B cell (primary cell): ENCODE results near the gene TMEM131. TPM values are rescaled to one million over a fixed set of nuclear protein-coding genes. Genes with fewer than 3 reads are reported as not detected.

Experiments
- ATAC-seq: fragments of 200-7000 bp; cut with Tn5 transposase; one replicate; pipeline ENCODE4 v1.10.0; 2021; ENCODE audit warnings: low read depth, mild to moderate bottlenecking, moderate number of reproducible peaks, moderate library complexity
- CTCF ChIA-PET: fragments of 350-600 bp; sonication (Branson Sonifier 250); formaldehyde crosslinking; loops from one replicate; lab custom pipeline; 2021; ENCODE audit warnings: antibody characterized with exemption, inconsistent platforms; lab: Charles Lee
- POLR2A ChIA-PET: fragments of 350-600 bp; sonication (Branson Sonifier 250); formaldehyde crosslinking; loops from one replicate; lab custom pipeline; 2021; ENCODE audit warnings: antibody characterized with exemption; lab: Charles Lee
- DNase-seq: peaks from one replicate; pipeline ENCODE4 v3.0.0; 2013
- H2AFZ ChIP-seq: 2 replicates; pipeline ENCODE4 v1.6.1; 2012; ENCODE audit warnings: mild to moderate bottlenecking, low read depth, low read length; ENCODE audit not compliant: insufficient read depth, poor library complexity, severe bottlenecking
- H3K27ac ChIP-seq, 2 donors: 1 replicate in 1 of 2; 2 replicates in 1 of 2; pipeline ENCODE4 v1.5.1; 2012 to 2013; ENCODE audit warnings: low read length in 2 of 2, mild to moderate bottlenecking in 2 of 2, moderate library complexity in 1 of 2
- H3K27me3 ChIP-seq, 4 experiments: fragments of 200-600 bp in 1 of 4; sonication (generic) in 1 of 4; replicated peaks in 1 of 4; 1 replicate in 2 of 4; 2 replicates in 2 of 4; pipeline versions ENCODE4 v1.6.1 to v1.7.0; 2013 to 2016; ENCODE audit warnings: low read length in 3 of 4, mild to moderate bottlenecking in 2 of 4, mixed read lengths in 1 of 4, moderate library complexity in 1 of 4; ENCODE audit not compliant: insufficient read depth in 4 of 4, control insufficient read depth in 3 of 4; ENCODE audit errors: control extremely low read depth in 1 of 4
- H3K36me3 ChIP-seq, 2 experiments: replicated peaks in 1 of 2; 1 replicate in 1 of 2; 2 replicates in 1 of 2; pipeline versions ENCODE4 v1.6.1 to v1.7.1; 2013; ENCODE audit warnings: low read length in 1 of 2; ENCODE audit not compliant: insufficient read depth in 2 of 2, control insufficient read depth in 1 of 2; ENCODE audit errors: control extremely low read depth in 1 of 2, extremely low read depth in 1 of 2
- H3K4me1 ChIP-seq, 2 donors: fragments of 200-600 bp in 1 of 2; sonication (generic) in 1 of 2; 1 replicate in 1 of 2; 2 replicates in 1 of 2; pipeline versions ENCODE4 v1.5.1 to v1.6.1; 2013 to 2017; ENCODE audit warnings: low read length in 2 of 2; ENCODE audit not compliant: control insufficient read depth in 2 of 2, insufficient read depth in 2 of 2
- H3K4me2 ChIP-seq: replicated peaks from 2 replicates; pipeline ENCODE3; 2012; ENCODE audit warnings: mild to moderate bottlenecking, low read depth, low read length; ENCODE audit not compliant: poor library complexity, severe bottlenecking
- H3K4me3 ChIP-seq, 5 experiments: fragments of 200-600 bp in 1 of 5; sonication (generic) in 1 of 5; 1 replicate in 3 of 5; 2 replicates in 2 of 5; pipeline versions ENCODE4 v1.5.1 to v1.7.0; 2011 to 2016; ENCODE audit warnings: low read length in 4 of 5, mild to moderate bottlenecking in 4 of 5, low read depth in 2 of 5, control low read depth in 1 of 5, moderate library complexity in 1 of 5; ENCODE audit not compliant: insufficient read depth in 1 of 5; ENCODE audit errors: control extremely low read depth in 1 of 5, extremely low read depth in 1 of 5
- H3K79me2 ChIP-seq: fragments of 200-600 bp; sonication (generic); one replicate; pipeline ENCODE4 v1.6.0; 2016; ENCODE audit warnings: low read length; ENCODE audit not compliant: control insufficient read depth, insufficient read depth
- H3K9ac ChIP-seq: fragments of 200-600 bp; sonication (generic); 2 replicates; pipeline ENCODE4 v1.6.1; 2017; ENCODE audit warnings: mild to moderate bottlenecking, low read length, moderate library complexity
- H3K9me3 ChIP-seq, 3 donors: one replicate each; pipeline versions ENCODE4 v1.6.1 to v1.7.1; 2013; ENCODE audit warnings: low read length in 2 of 3; ENCODE audit not compliant: control insufficient read depth in 2 of 3, insufficient read depth in 1 of 3; ENCODE audit errors: control extremely low read depth in 1 of 3
- H4K20me1 ChIP-seq: 2 replicates; pipeline ENCODE4 v1.6.0; 2012; ENCODE audit warnings: mild to moderate bottlenecking, low read length; ENCODE audit not compliant: insufficient read depth, control insufficient read depth, poor library complexity, severe bottlenecking
- H3K27ac Mint-ChIP-seq: one replicate; pipeline ENCODE4 v1.8.0; 2021; ENCODE audit warnings: mixed read lengths
- H3K27me3 Mint-ChIP-seq: one replicate; pipeline ENCODE4 v1.8.0; 2021; ENCODE audit warnings: mixed read lengths
- H3K4me1 Mint-ChIP-seq: one replicate; pipeline ENCODE4 v1.8.0; 2021; ENCODE audit warnings: mixed read lengths
- H3K4me3 Mint-ChIP-seq: one replicate; pipeline ENCODE4 v1.8.0; 2021; ENCODE audit warnings: mixed read lengths
- H3K9me3 Mint-ChIP-seq: one replicate; pipeline ENCODE4 v1.8.0; 2022; ENCODE audit warnings: mixed read lengths; ENCODE audit not compliant: insufficient read depth
- EZH2 ChIP-seq: IDR thresholded peaks from 2 replicates; pipeline ENCODE4 v1.6.1; 2012; ENCODE audit warnings: borderline replicate concordance, low read depth, mild to moderate bottlenecking, moderate library complexity, low read length; ENCODE audit not compliant: insufficient read depth, poor library complexity, severe bottlenecking
- WGBS: methylation state at CpG from one replicate; pipeline ENCODE4 v1.1.5; 2013; ENCODE audit warnings: missing lambda C conversion rate; ENCODE audit not compliant: insufficient coverage; 5-methylcytosine and 5-hydroxymethylcytosine counted together
- intact Hi-C: fragments of 100-400 bp; cut with micrococcal nuclease; formaldehyde crosslinking; loops from one replicate; pipeline ENCODE4 v1.10.0; 2022
- polyA plus RNA-seq: library from polyadenylated mRNA; depleted of rRNA; stranded (reverse); fragments of >200 nt; gene quantifications from 2 replicates; pipeline ENCODE4 v1.2.3, GENCODE V29; 2012
- total RNA-seq, 2 donors: library from RNA; stranded (reverse); fragments of 120-200 nt in 1 of 2; gene quantifications; 1 replicate in 1 of 2; 2 replicates in 1 of 2; pipeline versions ENCODE4 v1.2.3 to v1.2.4, GENCODE V29; 2013 to 2022
- TF ChIP-seq, protein P1 (sequence below): fragments of 200-600 bp; IDR thresholded peaks from one replicate; pipeline ENCODE4 v1.8.0; 2022; ENCODE audit warnings: antibody characterized with exemption, mild to moderate bottlenecking

Gene TMEM131
- total and polyA plus RNA-seq, 2 donors (not counting 1 experiment from before 2014, with no cell fraction given), result 24.3 to 101 TPM

DNA sequence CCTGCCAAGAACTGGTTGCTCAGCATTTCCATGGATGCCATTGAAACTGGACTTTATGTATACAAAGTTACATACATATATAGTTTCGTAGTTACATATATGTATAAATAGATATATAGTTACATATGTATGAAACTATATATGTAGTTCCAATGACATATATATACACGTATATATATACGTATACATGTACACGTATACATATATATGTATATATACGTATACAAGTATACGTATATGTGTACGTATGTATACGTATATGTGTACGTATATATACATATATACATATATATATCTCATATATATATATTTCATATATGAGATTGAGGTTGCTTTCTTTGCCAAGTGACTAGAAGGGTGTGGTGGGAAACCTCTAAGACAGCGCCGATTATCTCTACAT lies 10.6 kb upstream of the TMEM131 start:
- Histone ChIP-seq H3K36me3 (no peaks in the 10 kb centered on the region), H4K20me1 (no peaks in the 10 kb centered on the region), H2AFZ (no peak overlapping the region), H3K79me2 (no peaks in the 10 kb centered on the region), H3K9ac (no peak overlapping the region), H3K9me3 (peaks cover 0 to 1% (median 0%) of the 10 kb centered on the region in 3 donors), H3K4me1 (peaks cover 18 to 26% of the 10 kb centered on the region in 2 donors), H3K4me2 (no peak overlapping the region), H3K27me3 (no peaks in the 10 kb centered on the region), H3K4me3 (no peak overlapping the region), H3K27ac (no peak overlapping the region)
- ATAC-seq (no peak), DNase-seq (no peak)
- Mint-ChIP-seq H3K4me3 (no peak overlapping the region), H3K27ac (no peak overlapping the region), H3K27me3 (no peaks in the 10 kb centered on the region), H3K4me1 (peaks cover 21% of the 10 kb centered on the region), H3K9me3 (no peaks in the 10 kb centered on the region)
- intact Hi-C loops, result no loop called here
- ChIA-PET CTCF (no interaction called here), POLR2A (no interaction called here)
- TF ChIP-seq, protein P1, sequence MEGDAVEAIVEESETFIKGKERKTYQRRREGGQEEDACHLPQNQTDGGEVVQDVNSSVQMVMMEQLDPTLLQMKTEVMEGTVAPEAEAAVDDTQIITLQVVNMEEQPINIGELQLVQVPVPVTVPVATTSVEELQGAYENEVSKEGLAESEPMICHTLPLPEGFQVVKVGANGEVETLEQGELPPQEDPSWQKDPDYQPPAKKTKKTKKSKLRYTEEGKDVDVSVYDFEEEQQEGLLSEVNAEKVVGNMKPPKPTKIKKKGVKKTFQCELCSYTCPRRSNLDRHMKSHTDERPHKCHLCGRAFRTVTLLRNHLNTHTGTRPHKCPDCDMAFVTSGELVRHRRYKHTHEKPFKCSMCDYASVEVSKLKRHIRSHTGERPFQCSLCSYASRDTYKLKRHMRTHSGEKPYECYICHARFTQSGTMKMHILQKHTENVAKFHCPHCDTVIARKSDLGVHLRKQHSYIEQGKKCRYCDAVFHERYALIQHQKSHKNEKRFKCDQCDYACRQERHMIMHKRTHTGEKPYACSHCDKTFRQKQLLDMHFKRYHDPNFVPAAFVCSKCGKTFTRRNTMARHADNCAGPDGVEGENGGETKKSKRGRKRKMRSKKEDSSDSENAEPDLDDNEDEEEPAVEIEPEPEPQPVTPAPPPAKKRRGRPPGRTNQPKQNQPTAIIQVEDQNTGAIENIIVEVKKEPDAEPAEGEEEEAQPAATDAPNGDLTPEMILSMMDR, result no peak
- TF ChIP-seq EZH2, result no peak
- no CpG with 5 or more reads among the region's 11 CpGs for WGBS

DNA sequence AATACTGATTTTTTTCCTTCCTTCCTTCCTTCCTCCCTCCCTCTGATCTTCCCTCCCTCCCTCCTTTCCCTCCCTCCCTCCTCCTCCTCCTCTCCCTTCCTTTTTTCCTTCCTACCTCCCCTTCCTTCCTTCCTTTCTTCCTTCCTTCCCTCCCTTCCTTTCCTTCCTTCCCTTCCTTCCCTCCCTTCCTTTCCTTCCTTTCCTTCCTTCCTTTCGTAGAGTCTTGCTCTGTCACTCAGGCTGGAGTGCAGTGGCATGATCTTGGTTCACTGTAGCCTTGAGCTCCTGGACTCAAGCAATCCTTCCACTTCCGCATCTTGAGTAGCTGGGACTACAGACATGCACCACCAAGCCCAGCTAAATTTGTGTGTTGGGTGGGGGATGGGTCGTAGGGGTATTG lies 8.9 kb upstream of the TMEM131 start:
- POLR2A ChIA-PET, result no interaction called here
- no peaks in the 10 kb centered on the region for H4K20me1 ChIP-seq
- Mint-ChIP-seq H3K9me3 (no peaks in the 10 kb centered on the region), H3K27ac (no peak overlapping the region), H3K4me1 (peaks cover 6% of the 10 kb centered on the region), H3K27me3 (no peaks in the 10 kb centered on the region), H3K4me3 (no peak overlapping the region)
- peaks cover 0 to 1% (median 0%) of the 10 kb centered on the region in 3 donors for H3K9me3 ChIP-seq
- no peak overlapping the region for H3K27ac ChIP-seq
- no peak overlapping the region for H2AFZ ChIP-seq
- H3K4me1 ChIP-seq, result peaks cover under 1 to 8% of the 10 kb centered on the region in 2 donors
- DNase-seq (no peak), ATAC-seq (no peak)
- H3K27me3 ChIP-seq, result no peaks in the 10 kb centered on the region
- WGBS, result 100% methylated on average over 1 of the region's 3 CpGs
- no peaks in the 10 kb centered on the region for H3K79me2 ChIP-seq
- intact Hi-C loops, result no loop called here
- H3K36me3 ChIP-seq, result no peaks in the 10 kb centered on the region
- H3K4me2 ChIP-seq, result no peak overlapping the region
- TF ChIP-seq EZH2, result no peak
- TF ChIP-seq, protein P1, result no peak
- CTCF ChIA-PET, result interaction anchor here (0.7 to 1.6 kb wide), 2 partner anchors 18 to 77 kb away, joined by 3 to 4 read pairs; no protein-coding TSS in a partner anchor
- no peak overlapping the region for H3K9ac ChIP-seq
- no peak overlapping the region for H3K4me3 ChIP-seq
